NCI-H146 treated with DMSO at 0.1 percent for 48 hours (cell line): ENCODE data around the gene SLC12A4.
A peak's percentile ranks its signal among the peaks of the same experiment; 100 is the strongest.
"Not testable (repeated sequence)": the region's sequence is repeated elsewhere in the genome, so short reads cannot be mapped to it uniquely, and the experiment has no call there.

Experiments
- DNase-seq: peaks from one replicate; lab custom pipeline; 2025; ENCODE audit not compliant: unreplicated experiment; lab: John Stamatoyannopoulos, UW

The SLC12A4 gene

DNA sequence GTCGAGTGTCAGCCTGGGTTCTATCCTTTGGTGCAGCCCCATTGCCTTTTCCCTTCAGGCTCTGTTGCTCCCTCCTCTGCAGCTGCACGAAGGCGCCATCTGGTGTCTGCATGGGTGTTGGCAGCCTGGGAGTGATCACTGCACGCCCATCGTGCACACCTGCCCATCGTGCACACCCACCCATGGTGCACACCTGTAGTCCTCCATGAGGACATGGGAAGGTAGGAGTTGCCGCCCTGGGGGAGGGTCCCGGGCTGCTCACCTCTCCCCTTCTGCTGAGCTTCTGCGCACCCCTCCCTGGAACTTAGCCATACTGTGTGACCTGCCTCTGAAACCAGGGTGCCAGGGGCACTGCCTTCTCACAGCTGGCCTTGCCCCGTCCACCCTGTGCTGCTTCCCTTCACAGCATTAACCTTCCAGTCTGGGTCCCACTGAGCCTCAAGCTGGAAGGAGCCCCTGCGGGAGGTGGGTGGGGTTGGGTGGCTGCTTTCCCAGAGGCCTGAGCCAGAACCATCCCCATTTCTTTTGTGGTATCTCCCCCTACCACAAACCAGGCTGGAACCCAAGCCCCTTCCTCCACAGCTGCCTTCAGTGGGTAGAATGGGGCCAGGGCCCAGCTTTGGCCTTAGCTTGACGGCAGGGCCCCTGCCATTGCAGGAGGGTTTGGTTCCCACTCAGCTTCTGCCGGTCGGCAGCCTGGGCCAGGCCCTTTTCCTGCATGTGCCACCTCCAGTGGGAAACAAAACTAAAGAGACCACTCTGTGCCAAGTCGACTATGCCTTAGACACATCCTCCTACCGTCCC is 39.7 kb downstream of the SLC12A4 start:
- DNase-seq: peak; percentile 23

DNA sequence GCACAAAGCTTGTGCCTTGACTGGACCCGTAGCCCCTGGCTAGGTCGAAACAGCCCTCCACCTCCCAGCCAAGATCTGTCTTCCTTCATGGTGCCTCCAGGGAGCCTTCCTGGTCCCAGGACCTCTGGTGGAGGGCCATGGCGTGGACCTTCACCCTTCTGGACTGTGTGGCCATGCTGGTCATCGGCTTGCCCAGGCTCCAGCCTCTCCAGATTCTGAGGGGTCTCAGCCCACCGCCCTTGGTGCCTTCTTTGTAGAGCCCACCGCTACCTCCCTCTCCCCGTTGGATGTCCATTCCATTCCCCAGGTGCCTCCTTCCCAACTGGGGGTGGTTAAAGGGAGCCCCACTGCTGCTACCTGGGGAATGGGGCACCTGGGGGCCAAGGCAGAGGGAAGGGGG is 40.3 kb downstream of the SLC12A4 start:
- DNase-seq: no peak

DNA sequence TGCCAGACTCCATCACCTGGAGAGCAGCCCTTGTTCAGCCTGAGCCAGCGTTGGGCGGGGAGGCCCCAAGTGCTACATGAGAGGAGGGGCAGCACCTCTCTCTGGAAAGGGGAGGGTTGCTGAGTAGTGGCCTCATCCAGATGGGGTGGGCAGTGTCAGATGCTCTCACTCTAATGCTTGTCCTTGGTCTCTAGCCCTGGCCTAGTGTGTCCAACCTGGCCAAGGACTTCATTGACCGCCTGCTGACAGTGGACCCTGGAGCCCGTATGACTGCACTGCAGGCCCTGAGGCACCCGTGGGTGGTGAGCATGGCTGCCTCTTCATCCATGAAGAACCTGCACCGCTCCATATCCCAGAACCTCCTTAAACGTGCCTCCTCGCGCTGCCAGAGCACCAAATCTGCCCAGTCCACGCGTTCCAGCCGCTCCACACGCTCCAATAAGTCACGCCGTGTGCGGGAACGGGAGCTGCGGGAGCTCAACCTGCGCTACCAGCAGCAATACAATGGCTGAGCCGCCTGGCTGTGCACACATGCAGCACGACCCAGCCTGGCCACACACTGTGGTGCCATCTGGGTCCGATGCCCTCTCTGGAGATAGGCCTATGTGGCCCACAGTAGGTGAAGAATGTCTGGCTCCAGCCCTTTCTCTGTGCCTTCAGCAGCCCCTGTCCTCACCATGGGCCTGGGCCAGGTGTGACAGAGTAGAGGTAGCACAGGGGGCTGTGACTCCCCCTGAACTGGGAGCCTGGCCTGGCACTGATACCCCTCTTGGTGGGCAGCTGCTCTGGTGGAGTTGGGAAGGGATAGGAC is 41.1 kb downstream of the SLC12A4 start:
- DNase-seq: no peak

DNA sequence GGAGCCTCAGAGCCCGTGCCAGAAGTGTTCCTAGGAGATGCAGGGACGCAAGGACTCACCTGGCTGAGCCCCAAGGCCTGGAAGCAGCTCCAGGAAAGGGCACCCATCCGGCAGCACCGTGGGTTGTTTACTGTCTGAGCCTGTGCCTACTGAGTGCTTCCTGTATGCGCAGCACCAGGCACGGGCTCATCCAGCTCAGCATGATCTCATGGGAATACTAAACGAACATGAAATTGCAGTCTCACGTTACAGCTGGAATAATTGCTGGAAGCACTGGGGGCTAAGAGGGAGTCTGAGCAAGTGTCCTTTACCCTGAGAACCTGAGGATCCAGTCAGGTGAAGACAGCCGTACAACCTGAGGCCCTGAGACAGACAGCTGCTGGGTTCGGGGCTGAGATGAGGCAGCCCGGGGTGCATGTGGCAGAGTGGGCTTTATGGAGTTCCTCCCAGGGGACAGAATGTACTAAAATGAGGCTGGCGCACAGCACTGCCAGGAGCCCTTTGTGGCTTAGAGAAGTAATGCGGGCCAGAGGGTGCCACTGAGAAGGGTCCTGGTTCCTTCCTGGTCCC is 42.2 kb downstream of the SLC12A4 start:
- peak; percentile 69 for DNase-seq

DNA sequence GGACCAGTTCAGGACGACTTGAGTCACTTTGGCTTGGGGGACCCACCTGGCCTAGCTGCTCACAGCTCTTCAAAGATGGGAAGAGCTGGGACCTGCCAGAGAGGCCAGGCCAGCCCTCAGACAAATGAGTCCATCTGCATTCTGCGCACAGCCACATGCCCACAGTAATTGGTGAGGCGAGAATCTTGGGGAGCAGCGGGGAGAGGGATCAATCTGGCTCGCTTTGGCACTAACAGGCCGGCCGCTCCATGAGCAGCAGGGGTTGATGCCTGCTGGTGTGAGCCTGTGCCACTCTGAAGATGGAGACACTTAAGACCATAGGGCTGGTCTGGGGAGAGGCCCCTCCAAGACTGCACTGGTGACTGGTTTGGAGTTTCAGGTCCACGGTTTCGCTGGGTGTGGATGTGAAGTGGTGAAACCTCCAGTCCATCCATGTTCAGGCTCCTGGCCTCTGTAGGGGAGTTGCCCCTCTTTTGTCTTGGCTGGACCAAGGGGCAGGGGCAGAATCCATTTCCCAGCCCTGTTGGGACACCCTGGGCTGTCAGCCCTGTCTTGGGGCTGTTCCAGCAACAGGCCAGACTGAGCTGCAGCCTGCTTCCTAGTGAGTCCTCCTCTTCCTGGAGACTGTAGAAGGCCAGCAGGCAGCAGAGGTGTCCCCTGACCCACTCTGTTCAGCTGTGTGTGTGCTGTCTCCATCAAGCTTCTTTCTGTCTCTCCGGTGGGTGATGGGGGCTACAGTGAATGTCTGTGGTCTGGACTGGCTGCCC is 44.1 kb downstream of the SLC12A4 start:
- DNase-seq: no peak

DNA sequence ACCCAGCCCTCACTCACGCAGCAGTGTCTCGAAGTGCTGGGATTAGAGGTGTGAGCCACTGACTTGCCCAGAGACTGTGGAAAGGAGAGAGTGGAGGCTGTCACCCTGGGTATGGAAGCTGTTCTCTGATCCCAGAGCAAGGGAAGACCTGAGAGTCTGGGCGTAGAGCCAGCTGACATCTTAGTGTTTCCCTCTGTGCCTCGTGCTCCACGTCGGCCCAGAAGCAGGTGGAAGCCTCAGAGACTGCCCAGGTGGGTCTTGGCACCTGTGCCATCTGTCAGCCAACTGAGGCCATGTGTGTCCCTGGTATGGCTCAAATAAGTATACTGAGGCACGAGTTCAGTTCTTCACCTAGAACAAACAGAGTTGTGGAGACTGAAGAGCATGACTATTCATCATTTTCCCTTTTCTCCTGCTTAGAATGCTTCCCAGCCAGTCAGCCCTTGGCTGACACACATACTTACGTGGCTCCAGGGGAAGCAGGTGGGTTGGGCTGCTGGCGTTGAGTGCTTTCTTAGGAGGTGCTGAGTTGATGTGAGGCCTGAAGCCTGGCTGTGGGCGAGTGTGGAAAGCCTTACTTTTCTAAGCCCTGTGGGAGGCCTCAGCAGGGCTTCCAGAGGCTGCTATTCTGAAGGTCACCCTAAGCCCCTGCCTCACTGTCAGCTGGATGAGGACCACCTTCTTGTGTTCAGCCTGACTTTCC is 44.9 kb downstream of the SLC12A4 start:
- no peak for DNase-seq

DNA sequence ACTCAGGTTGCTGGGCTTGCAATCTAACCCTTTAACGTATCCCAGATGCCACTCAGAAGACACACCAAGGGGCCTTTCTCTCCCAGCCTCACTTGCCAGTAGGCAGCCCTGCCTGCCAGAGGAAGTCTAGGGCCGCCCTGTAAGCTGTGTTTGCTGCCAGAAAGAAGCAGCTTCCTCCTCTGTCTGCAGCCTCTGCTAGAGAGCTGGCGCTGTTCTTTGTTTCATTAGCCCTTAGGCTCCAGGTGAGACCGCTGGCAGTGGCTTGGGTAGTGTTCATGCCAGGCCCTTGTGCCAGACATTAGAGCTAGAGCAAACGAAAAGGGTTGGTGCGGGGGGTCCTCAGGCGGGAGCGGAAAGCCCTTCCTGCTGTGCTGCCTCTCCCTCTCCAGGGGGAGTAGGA is 45.7 kb downstream of the SLC12A4 start:
- DNase-seq: no peak

DNA sequence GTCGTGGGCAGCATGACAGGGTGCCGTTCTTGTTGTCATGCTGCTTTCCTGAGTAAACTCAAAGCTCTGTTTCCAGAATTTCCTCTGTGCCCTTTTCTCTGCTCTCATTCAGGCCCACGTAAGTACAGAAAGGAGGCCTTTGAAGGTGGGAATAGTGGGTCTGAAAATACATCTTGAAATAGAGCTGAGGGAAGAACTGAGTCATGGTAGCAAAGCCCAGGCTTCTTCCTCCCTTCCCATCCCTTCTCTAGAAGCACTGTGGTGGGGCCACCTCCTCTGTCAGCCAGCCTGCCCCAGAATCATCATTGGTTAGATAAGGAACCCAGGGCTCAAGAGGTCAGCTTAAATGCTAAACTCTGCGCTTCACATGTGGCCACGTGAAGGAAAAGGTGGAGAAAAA is 46.2 kb downstream of the SLC12A4 start:
- DNase-seq: no peak

DNA sequence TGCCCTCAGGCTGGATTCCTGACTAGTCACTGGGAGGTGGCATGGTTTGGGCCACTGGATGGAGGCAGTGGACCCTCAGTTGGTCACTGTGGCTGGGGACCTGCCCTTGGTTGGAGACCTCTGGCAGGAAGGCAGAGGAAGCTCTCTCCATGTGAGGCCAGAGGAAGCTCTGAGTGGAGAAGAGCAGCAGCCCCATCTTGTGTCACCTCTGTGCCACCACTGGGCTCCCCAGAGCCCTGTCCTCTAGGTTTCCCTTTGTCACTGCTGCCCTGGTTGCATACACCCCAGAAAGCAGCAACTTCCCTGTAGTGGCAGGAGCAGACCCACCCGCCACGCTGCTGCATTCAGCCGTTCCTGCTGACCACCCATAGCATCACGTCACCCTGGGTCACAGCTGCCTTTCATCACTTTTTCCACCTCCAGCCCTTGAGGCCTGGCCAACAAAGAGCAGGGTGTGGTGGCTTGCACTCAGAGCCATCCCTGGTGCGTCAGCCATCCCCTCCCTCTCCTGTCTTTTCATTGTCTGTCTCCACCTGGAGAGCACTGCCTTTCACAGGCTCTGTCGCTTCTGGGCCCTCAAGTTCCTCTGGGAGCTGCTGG is 48.7 kb downstream of the SLC12A4 start:
- no peak for DNase-seq

DNA sequence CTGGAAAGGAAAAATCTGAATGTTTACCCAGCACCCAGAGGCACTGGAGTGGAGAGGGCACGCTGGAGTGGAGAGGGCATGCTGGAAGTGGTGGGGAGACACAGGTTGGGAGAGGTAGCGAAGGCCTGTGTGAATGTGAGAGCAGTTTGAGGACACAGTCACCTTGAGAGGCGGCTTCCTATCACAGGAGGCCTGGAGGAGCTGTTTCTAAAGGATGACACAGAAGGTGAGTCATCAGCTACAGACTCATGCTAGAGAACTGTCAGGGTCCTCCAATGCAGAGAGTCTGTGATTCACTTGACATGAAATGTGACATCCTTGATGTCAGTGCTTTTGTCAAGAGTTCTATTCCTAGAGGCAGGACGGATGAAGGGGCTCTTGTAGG is 50.6 kb downstream of the SLC12A4 start:
- DNase-seq: no peak

DNA sequence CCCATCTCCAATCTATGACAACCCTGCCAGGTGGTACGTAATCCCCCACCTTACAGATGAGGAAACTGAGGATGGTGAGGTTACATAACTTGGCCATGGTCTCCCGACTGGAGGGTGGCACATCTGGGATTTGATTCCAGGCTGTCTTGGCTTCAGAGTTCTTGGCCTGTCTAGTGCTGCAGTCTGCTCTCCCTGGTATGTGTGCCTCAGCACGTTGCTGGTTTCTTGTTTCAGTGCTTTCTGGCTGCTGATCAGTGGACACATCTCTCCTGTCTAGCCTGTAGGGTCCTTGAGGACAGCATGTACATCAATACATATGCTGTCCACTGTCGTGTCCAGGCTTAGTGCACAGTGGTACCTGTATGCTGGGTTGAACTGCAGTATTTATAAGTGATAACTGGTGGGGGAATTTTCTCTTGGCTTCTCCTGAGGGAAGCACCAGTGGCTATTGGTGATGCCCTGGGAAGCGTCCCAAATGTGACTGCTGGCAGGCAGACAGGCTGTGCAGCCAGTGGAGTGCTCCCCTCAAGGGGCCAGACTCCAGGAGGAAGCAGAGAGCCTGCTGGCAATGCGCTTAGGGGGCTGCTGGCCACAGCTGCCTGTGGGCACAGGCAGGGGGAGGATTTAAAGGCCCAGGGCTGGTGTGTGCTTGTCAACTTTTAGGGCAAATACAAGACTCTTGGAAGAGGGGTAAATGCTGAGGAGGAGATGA is 51.1 kb downstream of the SLC12A4 start:
- no peak for DNase-seq

DNA sequence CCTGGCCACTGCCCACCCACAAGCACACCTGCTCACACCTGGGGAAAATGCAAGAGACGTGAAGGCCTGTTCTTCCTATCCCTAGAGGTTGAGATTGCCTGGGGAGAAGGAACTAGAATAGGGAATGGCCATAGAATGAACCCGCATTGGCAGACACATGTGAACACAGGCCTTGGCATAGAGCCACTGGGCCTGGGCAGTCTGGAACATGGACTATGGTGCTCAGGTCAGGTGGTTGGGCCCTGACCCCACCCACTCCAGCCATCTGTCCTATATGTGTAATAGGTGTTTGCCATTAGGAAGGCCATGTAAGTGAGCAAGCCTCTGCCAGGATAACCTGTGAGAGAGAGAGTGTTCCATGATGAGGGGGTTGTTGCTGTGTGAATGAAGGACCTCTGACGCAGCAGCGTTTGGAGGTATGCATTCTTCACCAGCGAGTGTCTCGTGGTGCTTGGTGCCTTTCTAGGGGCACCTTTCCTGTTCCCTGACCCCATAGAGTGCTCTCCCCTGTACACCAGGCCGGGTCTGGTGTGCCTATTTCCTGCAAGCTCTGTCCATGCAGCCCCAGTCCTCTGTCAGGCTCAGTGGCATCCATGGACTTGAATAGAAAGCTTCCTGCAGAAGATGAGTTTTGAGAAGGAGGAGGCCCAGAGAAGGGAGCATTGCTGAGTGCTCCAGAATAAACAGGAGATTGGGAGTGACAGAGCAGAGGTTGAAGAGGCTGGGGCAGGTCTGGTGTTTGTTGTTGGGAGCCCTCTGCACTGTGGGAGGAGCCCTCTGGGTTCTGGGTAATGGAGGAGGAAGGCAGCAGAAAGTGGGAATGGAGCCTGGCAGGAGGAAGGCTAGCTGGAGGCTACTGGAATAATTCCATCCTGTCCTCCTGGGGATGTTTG is 52.4 kb downstream of the SLC12A4 start:
- DNase-seq: no peak

DNA sequence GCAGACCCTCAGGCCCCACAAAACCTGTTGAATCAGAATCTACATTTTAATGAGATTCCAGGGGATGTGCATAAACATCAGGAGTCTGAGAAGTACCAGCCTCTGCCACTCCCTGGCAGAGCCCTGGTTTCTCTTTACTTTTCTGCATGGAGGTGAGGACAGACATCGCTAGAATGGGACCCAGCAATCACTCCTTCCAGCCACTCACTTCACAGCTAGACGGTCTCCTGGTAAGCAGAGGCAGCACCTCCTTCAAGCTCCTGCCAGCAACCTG is 53.0 kb downstream of the SLC12A4 start:
- DNase-seq: not testable (repeated sequence)

DNA sequence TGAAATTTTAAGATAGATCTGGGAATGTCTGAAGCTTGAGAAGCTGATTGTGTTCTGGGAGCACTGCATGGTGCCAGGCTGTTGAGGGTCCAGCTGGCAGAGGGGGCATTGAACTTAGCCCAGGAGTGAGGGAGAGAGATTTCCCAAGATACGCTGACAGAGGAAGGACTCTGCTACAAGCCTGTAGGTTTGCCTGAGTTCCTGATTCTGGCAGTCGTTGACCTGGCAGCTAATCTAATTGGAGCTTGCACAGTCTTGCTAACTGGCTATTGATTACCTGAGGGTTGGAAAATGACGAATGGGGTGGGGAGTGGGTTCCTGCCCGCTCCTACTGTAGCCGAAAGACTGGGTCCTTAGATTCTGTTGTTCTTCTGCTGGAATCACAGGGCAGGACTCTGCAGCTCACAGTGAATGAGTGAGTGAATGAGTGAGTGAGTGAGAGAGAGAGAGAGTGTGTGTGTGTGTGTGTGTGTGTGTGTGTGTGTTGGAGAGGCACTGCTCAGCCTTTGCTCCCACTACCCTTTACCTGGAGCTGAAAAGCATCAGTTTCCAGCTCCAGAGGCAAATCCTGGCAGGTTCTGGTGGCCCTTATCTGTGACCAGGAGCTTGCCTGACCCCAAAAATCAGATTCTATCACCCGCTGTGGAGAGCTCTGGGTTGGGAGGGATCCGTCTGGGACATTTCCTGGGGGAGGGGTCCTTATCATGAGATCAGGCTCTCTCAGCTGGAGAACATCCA is 53.5 kb downstream of the SLC12A4 start:
- no peak for DNase-seq

DNA sequence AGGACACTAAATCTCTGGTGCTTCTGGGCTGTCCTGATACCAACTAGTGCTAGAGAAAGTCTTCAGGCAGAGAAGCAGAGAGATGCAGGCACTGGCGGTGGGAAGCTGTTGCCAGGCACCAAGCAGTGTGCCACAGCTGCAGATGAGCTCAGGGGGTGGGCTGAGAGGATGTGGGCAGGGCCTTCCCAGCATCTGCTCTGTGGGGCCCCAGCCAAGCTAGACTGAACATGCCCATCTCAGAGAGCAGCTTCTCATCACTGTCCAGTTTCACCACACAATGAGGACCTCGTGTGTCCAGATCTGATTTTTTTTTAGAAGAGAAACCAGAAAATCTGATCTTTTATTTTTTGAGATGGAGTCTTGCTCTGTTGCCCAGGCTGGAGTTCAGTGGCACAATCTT is 58.3 kb downstream of the SLC12A4 start:
- no peak for DNase-seq

DNA sequence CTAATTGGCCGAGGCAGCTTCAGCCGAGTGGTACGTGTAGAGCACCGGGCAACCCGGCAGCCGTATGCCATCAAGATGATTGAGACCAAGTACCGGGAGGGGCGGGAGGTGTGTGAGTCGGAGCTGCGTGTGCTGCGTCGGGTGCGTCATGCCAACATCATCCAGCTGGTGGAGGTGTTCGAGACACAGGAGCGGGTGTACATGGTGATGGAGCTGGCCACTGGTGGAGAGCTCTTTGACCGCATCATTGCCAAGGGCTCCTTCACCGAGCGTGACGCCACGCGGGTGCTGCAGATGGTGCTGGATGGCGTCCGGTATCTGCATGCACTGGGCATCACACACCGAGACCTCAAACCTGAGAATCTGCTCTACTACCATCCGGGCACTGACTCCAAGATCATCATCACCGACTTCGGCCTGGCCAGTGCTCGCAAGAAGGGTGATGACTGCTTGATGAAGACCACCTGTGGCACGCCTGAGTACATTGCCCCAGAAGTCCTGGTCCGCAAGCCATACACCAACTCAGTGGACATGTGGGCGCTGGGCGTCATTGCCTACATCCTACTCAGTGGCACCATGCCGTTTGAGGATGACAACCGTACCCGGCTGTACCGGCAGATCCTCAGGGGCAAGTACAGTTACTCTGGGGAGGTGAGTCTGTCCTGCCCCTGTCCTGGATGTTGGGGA is 59.2 kb downstream of the SLC12A4 start:
- DNase-seq: no peak

DNA sequence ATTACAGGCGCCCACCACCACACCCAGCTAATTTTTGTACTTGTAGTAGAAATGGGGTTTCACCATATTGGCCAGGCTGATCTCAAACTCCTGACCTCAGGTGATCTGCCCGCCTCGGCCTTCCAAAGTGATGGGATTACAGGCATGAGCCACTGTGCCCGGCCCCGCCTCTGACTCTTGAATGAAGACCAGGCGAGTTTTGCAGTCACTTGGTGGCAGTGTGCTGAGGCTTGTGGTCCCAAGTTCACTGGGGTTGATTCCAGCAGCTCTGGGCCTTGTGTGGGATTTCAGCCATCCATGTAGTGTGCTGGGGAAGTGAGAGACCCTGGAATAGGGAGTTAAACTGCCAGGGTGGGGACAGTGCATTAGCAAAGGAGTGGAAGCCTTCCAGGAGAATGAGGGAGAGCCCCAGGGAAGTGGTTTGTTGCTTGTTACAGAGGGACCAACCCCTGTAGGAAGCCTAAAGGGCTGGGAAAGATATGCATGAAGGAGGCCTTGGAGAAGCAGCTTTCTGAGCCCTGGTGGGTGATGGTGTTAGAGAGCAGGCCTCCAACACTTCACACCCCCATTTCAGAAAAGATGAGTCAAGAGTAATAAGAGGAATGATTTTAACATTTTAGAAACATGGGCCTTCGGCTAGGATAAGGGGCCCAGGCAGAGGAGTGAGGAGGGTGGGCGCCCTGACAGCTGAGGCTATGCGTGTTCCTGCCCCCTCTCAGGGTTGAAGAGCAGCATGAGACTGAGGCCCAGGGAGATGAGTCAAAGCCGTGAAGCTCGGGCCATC is 60.8 kb downstream of the SLC12A4 start:
- DNase-seq: no peak
